MCF 10A (cell line): ENCODE measurements around the gene TOMM34. TPM values are rescaled to one million over a fixed set of nuclear protein-coding genes. Genes with fewer than 3 reads are reported as not detected.

Source experiments
- BruUV-seq: library from RNA; stranded (reverse); fragments of 400-500 nt; replicated peaks from 2 replicates; lab custom pipeline; 2021; lab: Mats Ljungman, UMichigan
- CTCF ChIA-PET: fragments of 300-600 bp; sonication (Branson Sonifier 250); formaldehyde crosslinking; extraction: SDS; loops from one replicate; lab custom pipeline; 2021; ENCODE audit warnings: antibody characterized with exemption, inconsistent platforms; lab: Yijun Ruan, JAX
- POLR2A ChIA-PET: fragments of 300-600, 350-650 bp; sonication (Branson Sonifier 250); formaldehyde crosslinking; extraction: SDS; loops from one replicate; lab custom pipeline; 2020; ENCODE audit warnings: antibody characterized with exemption, inconsistent platforms; lab: Yijun Ruan, JAX
- DNase-seq: peaks from one replicate; pipeline ENCODE4 v3.0.0-alpha.2; 2018; ENCODE audit not compliant: unreplicated experiment
- H3K27ac Mint-ChIP-seq: one replicate; pipeline ENCODE4 v1.8.0; 2022; ENCODE audit warnings: mild to moderate bottlenecking, low read depth, mixed read lengths; ENCODE audit not compliant: unreplicated experiment
- H3K27me3 Mint-ChIP-seq: one replicate; pipeline ENCODE4 v1.8.0; 2022; ENCODE audit warnings: mixed read lengths; ENCODE audit not compliant: insufficient read depth, unreplicated experiment
- H3K36me3 Mint-ChIP-seq: one replicate; pipeline ENCODE4 v1.8.0; 2022; ENCODE audit warnings: mild to moderate bottlenecking, moderate library complexity, mixed read lengths; ENCODE audit not compliant: insufficient read depth, unreplicated experiment
- H3K4me1 Mint-ChIP-seq: one replicate; pipeline ENCODE4 v1.8.0; 2022; ENCODE audit warnings: mixed read lengths; ENCODE audit not compliant: insufficient read depth, unreplicated experiment
- H3K4me3 Mint-ChIP-seq: one replicate; pipeline ENCODE4 v1.8.0; 2022; ENCODE audit warnings: mild to moderate bottlenecking, moderate library complexity, mixed read lengths; ENCODE audit not compliant: unreplicated experiment
- H3K9me3 Mint-ChIP-seq: one replicate; pipeline ENCODE4 v1.8.0; 2022; ENCODE audit warnings: mixed read lengths; ENCODE audit not compliant: unreplicated experiment
- CTCF ChIP-seq: fragments of 200-600 bp; IDR thresholded peaks from one replicate; pipeline ENCODE4 v1.8.0; 2022; ENCODE audit warnings: antibody characterized with exemption, mild to moderate bottlenecking; ENCODE audit not compliant: unreplicated experiment
- intact Hi-C: fragments of 100-400 bp; cut with micrococcal nuclease; formaldehyde crosslinking; loops from 2 replicates; pipeline ENCODE4 v1.14.1; 2022
- total RNA-seq: library from RNA; stranded (reverse); gene quantifications from 2 replicates; pipeline ENCODE4 v1.2.3, GENCODE V29; 2022

The TOMM34 gene
- total RNA-seq, 1 experiment from 2014 or later, result 60.0 TPM

GRCh38 chr20:44932916-44933315, 27.3 kb downstream of the TOMM34 start:
- H3K27ac Mint-ChIP-seq, result no peak overlapping the region
- H3K36me3 Mint-ChIP-seq, result peaks cover 36% of the 10 kb centered on the region
- H3K9me3 Mint-ChIP-seq, result no peaks in the 10 kb centered on the region
- H3K27me3 Mint-ChIP-seq, result no peaks in the 10 kb centered on the region
- H3K4me1 Mint-ChIP-seq, result no peaks in the 10 kb centered on the region
- POLR2A ChIA-PET, result interaction anchor here (0.6 to 1.2 kb wide), 4 partner anchors 12 to 118 kb away, joined by 3 read pairs; no protein-coding TSS in a partner anchor
- no peak for TF ChIP-seq CTCF
- intact Hi-C loops, result no loop called here
- no TSS peak for BruUV-seq
- no peak overlapping the region for H3K4me3 Mint-ChIP-seq
- CTCF ChIA-PET, result interaction anchor here (0.6 to 1.1 kb wide), 2 partner anchors 30 to 78 kb away, joined by 3 read pairs; no protein-coding TSS in a partner anchor
- DNase-seq, result no peak

GRCh38 chr20:44931911-44932310, 28.3 kb downstream of the TOMM34 start:
- ChIA-PET CTCF (interaction anchor here (0.5 to 0.8 kb wide), 2 partner anchors 9 to 185 kb away, joined by 3 to 5 read pairs; no protein-coding TSS in a partner anchor), POLR2A (interaction anchor here (0.6 to 1.2 kb wide), 7 partner anchors 11 to 63 kb away, joined by 3 read pairs; no protein-coding TSS in a partner anchor)
- Mint-ChIP-seq H3K27ac (no peak overlapping the region), H3K36me3 (peaks cover 28% of the 10 kb centered on the region), H3K4me1 (no peaks in the 10 kb centered on the region), H3K4me3 (no peak overlapping the region), H3K9me3 (no peaks in the 10 kb centered on the region), H3K27me3 (no peaks in the 10 kb centered on the region)
- no peak for TF ChIP-seq CTCF
- no peak for DNase-seq
- intact Hi-C loops, result no loop called here
- TSS peak; percentile 43 for BruUV-seq

- H3K27ac Mint-ChIP-seq, result no peak overlapping the region
- no peaks in the 10 kb centered on the region for H3K27me3 Mint-ChIP-seq
- CTCF ChIA-PET, result interaction anchor here (0.9 to 1.2 kb wide), 2 partner anchors 12 to 183 kb away, joined by 3 read pairs; no protein-coding TSS in a partner anchor
- TF ChIP-seq CTCF, result no peak
- BruUV-seq, result no TSS peak
- POLR2A ChIA-PET, result no interaction called here
- DNase-seq, result no peak
- no peaks in the 10 kb centered on the region for H3K9me3 Mint-ChIP-seq
- peaks cover 24% of the 10 kb centered on the region for H3K36me3 Mint-ChIP-seq
- no peaks in the 10 kb centered on the region for H3K4me1 Mint-ChIP-seq
- no peak overlapping the region for H3K4me3 Mint-ChIP-seq
- intact Hi-C loops, result no loop called here
Observed at GRCh38 chr20:44930517-44931168, 29.6 kb downstream of the TOMM34 start.

GRCh38 chr20:44928595-44928994, 31.6 kb downstream of the TOMM34 start:
- Mint-ChIP-seq H3K4me1 (no peaks in the 10 kb centered on the region), H3K27me3 (no peaks in the 10 kb centered on the region), H3K9me3 (no peaks in the 10 kb centered on the region), H3K4me3 (no peak overlapping the region), H3K36me3 (peaks cover 26% of the 10 kb centered on the region), H3K27ac (no peak overlapping the region)
- BruUV-seq, result no TSS peak
- CTCF ChIA-PET, result interaction anchor here (0.6 kb wide), 1 partner anchor 1557 kb away, joined by 3 read pairs; no protein-coding TSS in a partner anchor
- no peak for TF ChIP-seq CTCF
- DNase-seq, result no peak
- POLR2A ChIA-PET, result interaction anchor here (0.6 to 0.9 kb wide), 4 partner anchors 10 to 168 kb away, joined by 3 to 4 read pairs (median 3); partner anchors contain the start of gene YWHAB
- intact Hi-C loops, result no loop called here
